ENCODE measurements around the gene ZNF765.

DNA sequence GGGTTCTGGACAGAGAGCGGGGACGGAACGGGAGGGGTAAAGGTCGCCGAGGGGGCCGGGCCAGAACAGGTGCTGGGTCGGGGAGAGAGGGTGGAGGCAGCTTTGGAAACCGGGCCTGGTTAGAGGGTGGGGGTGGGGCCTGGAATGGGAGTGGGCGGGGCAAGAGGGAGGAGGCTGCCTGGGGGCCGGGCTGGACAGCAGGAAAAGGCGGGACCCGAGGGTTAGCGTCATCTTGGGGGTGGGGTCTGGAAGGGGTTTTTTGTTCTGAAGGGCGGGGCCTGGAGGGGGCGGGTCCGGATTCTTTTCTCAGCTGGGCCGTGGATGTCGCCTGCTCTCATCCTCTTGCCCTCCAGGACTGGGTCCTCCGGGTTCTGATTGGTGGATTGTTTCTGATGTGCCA is 68.3 kb downstream of the ZNF765 start:
- TF ChIP-seq, protein P1, sequence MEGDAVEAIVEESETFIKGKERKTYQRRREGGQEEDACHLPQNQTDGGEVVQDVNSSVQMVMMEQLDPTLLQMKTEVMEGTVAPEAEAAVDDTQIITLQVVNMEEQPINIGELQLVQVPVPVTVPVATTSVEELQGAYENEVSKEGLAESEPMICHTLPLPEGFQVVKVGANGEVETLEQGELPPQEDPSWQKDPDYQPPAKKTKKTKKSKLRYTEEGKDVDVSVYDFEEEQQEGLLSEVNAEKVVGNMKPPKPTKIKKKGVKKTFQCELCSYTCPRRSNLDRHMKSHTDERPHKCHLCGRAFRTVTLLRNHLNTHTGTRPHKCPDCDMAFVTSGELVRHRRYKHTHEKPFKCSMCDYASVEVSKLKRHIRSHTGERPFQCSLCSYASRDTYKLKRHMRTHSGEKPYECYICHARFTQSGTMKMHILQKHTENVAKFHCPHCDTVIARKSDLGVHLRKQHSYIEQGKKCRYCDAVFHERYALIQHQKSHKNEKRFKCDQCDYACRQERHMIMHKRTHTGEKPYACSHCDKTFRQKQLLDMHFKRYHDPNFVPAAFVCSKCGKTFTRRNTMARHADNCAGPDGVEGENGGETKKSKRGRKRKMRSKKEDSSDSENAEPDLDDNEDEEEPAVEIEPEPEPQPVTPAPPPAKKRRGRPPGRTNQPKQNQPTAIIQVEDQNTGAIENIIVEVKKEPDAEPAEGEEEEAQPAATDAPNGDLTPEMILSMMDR (IDR thresholded peaks at IDR 0.05; ENCODE audit: insufficient read depth, low read length, poor library complexity, severe bottlenecking), result no peak
- TF ChIP-seq EZH2phosphoT487 (conservative IDR thresholded peaks at IDR 0.05; ENCODE audit: low read length), result no peak
